ENCODE measurements around the gene AKAIN1. TPM values are rescaled to one million over a fixed set of nuclear protein-coding genes. Genes with fewer than 3 reads are reported as not detected.

The AKAIN1 gene
- total and polyA plus RNA-seq, 2 of the 8 experiments (the other 6 are each of a cell fraction or from before 2014, with no cell fraction given) = not detected

GRCh38 chr18:5150894-5151293, 46.2 kb downstream of the AKAIN1 start (continued):
- no peak for TF ChIP-seq RNF2 (IDR thresholded peaks at IDR 0.05; ENCODE audit: borderline replicate concordance, low read depth, low read length, missing control alignments, poor library complexity, severe bottlenecking)
- TF ChIP-seq, protein P1, sequence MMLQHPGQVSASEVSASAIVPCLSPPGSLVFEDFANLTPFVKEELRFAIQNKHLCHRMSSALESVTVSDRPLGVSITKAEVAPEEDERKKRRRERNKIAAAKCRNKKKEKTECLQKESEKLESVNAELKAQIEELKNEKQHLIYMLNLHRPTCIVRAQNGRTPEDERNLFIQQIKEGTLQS (IDR thresholded peaks at IDR 0.05; ENCODE audit: insufficient read depth, low read depth, low read length) = no peak
- TF ChIP-seq CBX8 (IDR thresholded peaks at IDR 0.05; ENCODE audit: borderline replicate concordance, low read depth, low read length) = no peak
- TF ChIP-seq, protein P2, sequence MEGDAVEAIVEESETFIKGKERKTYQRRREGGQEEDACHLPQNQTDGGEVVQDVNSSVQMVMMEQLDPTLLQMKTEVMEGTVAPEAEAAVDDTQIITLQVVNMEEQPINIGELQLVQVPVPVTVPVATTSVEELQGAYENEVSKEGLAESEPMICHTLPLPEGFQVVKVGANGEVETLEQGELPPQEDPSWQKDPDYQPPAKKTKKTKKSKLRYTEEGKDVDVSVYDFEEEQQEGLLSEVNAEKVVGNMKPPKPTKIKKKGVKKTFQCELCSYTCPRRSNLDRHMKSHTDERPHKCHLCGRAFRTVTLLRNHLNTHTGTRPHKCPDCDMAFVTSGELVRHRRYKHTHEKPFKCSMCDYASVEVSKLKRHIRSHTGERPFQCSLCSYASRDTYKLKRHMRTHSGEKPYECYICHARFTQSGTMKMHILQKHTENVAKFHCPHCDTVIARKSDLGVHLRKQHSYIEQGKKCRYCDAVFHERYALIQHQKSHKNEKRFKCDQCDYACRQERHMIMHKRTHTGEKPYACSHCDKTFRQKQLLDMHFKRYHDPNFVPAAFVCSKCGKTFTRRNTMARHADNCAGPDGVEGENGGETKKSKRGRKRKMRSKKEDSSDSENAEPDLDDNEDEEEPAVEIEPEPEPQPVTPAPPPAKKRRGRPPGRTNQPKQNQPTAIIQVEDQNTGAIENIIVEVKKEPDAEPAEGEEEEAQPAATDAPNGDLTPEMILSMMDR (IDR thresholded peaks at IDR 0.05; ENCODE audit: control extremely low read depth in 1 of 3, insufficient read depth in 1 of 3, low read depth in 1 of 3, low read length in 3 of 3) = no peak
